Liver (tissue), 9 donors: ENCODE measurements around the gene AMPD1. TPM values are rescaled to one million over a fixed set of nuclear protein-coding genes. Genes with fewer than 3 reads are reported as not detected.

Experiments
- DNase-seq: peaks from one replicate; pipeline ENCODE4 v3.0.0-alpha.2; 2017; ENCODE audit warnings: low spot score
- H3K27ac ChIP-seq, 2 donors: one replicate each; pipeline ENCODE4 v1.7.0; 2013; ENCODE audit warnings: inconsistent platforms in 2 of 2, low read length in 2 of 2, control low read depth in 1 of 2, low read depth in 1 of 2, mild to moderate bottlenecking in 1 of 2
- H3K27me3 ChIP-seq, 4 donors: one replicate each; pipeline versions ENCODE4 v1.6.1 to v1.7.0; 2013; ENCODE audit warnings: low read length in 3 of 4, inconsistent platforms in 1 of 4, mild to moderate bottlenecking in 1 of 4, moderate library complexity in 1 of 4; ENCODE audit not compliant: control insufficient read depth in 4 of 4, insufficient read depth in 4 of 4
- H3K36me3 ChIP-seq, 4 donors: one replicate each; pipeline versions ENCODE4 v1.6.1 to v1.7.0; 2013; ENCODE audit warnings: low read length in 3 of 4, mild to moderate bottlenecking in 3 of 4, low read depth in 1 of 4, moderate library complexity in 1 of 4; ENCODE audit not compliant: control insufficient read depth in 4 of 4, insufficient read depth in 3 of 4
- H3K4me1 ChIP-seq, 4 donors: one replicate each; pipeline versions ENCODE4 v1.6.1 to v1.7.0; 2013; ENCODE audit warnings: low read length in 3 of 4, mild to moderate bottlenecking in 3 of 4, moderate library complexity in 1 of 4; ENCODE audit not compliant: control insufficient read depth in 4 of 4, insufficient read depth in 4 of 4
- H3K4me3 ChIP-seq, 3 donors: one replicate each; pipeline versions ENCODE4 v1.6.1 to v1.7.0; 2013; ENCODE audit warnings: low read length in 3 of 3, control low read depth in 1 of 3, low read depth in 1 of 3, mild to moderate bottlenecking in 1 of 3
- H3K9ac ChIP-seq, 2 donors: one replicate each; pipeline ENCODE4 v1.7.0; 2013; ENCODE audit warnings: low read length in 2 of 2, mild to moderate bottlenecking in 2 of 2, moderate library complexity in 2 of 2, control low read depth in 1 of 2, low read depth in 1 of 2
- H3K9me3 ChIP-seq, 4 donors: one replicate each; pipeline versions ENCODE4 v1.6.1 to v1.7.0; 2013; ENCODE audit warnings: low read length in 3 of 4; ENCODE audit not compliant: control insufficient read depth in 4 of 4
- EGR1 ChIP-seq, 2 donors: IDR thresholded peaks; 2 replicates each; pipeline ENCODE4 v1.6.1; 2016 to 2018; ENCODE audit warnings: antibody characterized with exemption in 2 of 2, low read depth in 2 of 2
- HNF4A ChIP-seq, 2 donors: conservative IDR thresholded peaks; 2 replicates each; pipeline ENCODE4 v1.6.1; 2016; ENCODE audit warnings: antibody characterized with exemption in 2 of 2, mild to moderate bottlenecking in 2 of 2
- HNF4G ChIP-seq: IDR thresholded peaks from 2 replicates; pipeline ENCODE4 v1.6.1; 2016; ENCODE audit warnings: antibody characterized with exemption
- JUND ChIP-seq, 2 donors: IDR thresholded peaks; 2 replicates each; pipeline ENCODE4 v1.6.1; 2016; ENCODE audit warnings: antibody characterized with exemption in 2 of 2
- NR2F2 ChIP-seq: IDR thresholded peaks from 2 replicates; pipeline ENCODE4 v1.6.1; 2016; ENCODE audit warnings: antibody characterized with exemption
- RAD21 ChIP-seq, 2 donors: IDR thresholded peaks; 2 replicates each; pipeline ENCODE4 v1.6.1; 2016; ENCODE audit warnings: antibody characterized with exemption in 2 of 2, mild to moderate bottlenecking in 2 of 2
- RXRA ChIP-seq, 2 donors: IDR thresholded peaks; 2 replicates each; pipeline ENCODE4 v1.6.1; 2017 to 2018; ENCODE audit warnings: antibody characterized with exemption in 2 of 2, mild to moderate bottlenecking in 1 of 2
- SP1 ChIP-seq: IDR thresholded peaks from 2 replicates; pipeline ENCODE4 v1.6.1; 2018; ENCODE audit warnings: antibody characterized with exemption, mild to moderate bottlenecking
- WGBS: extraction: QIAGEN DNeasy Blood & Tissue Kit; methylation state at CpG from one replicate; pipeline ENCODE4 v1.1.7; 2013; 5-methylcytosine and 5-hydroxymethylcytosine counted together
- polyA plus RNA-seq, 2 donors: library from polyadenylated mRNA; stranded (reverse) in 1 of 2; unstranded in 1 of 2; fragments of 200-250 nt in 1 of 2; fragments of >200 nt in 1 of 2; fragmentation: Nextera tagmentation in 1 of 2; extraction: Ambion mirVana in 1 of 2; gene quantifications; one replicate each; pipeline versions ENCODE4 v1.2.1 to v1.2.3, GENCODE V29; 2013 to 2015
- total RNA-seq, 2 donors: library from RNA; depleted of rRNA; stranded (reverse); fragments of >200 nt; gene quantifications; one replicate each; pipeline ENCODE4 v1.2.3, GENCODE V29; 2014
- TF ChIP-seq, protein P1 (sequence below): IDR thresholded peaks from 2 replicates; pipeline ENCODE4 v1.6.1; 2016; ENCODE audit warnings: antibody characterized with exemption
- TF ChIP-seq, protein P2 (sequence below): IDR thresholded peaks from 2 replicates; pipeline ENCODE4 v1.6.1; 2016; ENCODE audit warnings: antibody characterized with exemption, mild to moderate bottlenecking
- TF ChIP-seq, protein P3 (sequence below): IDR thresholded peaks from 2 replicates; pipeline ENCODE4 v1.6.1; 2016; ENCODE audit warnings: antibody characterized with exemption
- TF ChIP-seq, protein P4 (sequence below): IDR thresholded peaks from 2 replicates; pipeline ENCODE4 v1.6.1; 2016; ENCODE audit warnings: antibody characterized with exemption
- TF ChIP-seq, protein P5 (sequence below): fragments of 150-350 bp; IDR thresholded peaks from 2 replicates; pipeline ENCODE4 v1.5.1; 2017; ENCODE audit warnings: improper control_type of control experiment, low read depth, low read length; ENCODE audit not compliant: missing input control
- donor health status: healthy.
- donor health status: healthy.
- donor health status: healthy.
- donor health status: healthy.
- donor health status: healthy.

The AMPD1 gene
- total and polyA plus RNA-seq, 4 donors, result 0.03 TPM; not detected in 3

DNA sequence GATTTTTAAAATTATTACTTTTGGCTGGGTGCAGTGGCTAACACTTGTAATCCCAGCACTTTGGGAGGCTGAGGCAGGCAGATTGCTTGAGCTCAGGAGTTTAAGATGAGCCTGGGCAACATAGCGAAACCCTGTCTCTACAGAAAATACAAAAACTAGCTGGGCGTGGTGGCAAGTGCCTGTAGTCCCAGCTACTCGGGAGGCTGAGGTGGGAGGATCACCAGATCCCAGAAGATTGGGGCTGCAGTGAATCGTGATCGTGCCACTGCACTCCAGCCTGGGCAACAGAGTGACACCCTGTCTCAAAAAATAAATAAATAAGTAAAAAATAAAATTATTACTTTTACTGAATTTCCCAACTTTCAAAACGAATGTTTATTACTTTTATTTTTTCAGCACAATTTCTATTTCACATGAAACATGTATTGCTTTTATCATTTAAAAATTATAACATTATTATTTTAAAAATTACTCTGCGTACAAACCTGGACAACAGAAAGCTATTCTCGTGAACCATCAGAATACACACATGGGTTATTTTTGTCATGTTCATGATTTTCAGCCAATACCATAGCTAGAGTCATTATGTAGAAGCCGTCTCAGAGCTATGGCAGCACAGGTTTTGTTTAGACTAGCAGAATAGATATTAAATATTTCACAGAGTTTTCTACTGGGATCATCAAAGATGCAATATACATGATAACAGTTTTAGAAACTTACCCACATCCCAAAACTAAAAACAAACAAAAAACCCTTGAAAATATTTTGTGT is 621 bp downstream of the AMPD1 start:
- DNase-seq, result no peak
- H3K36me3 ChIP-seq, result no peaks in the 10 kb centered on the region
- no peaks in the 10 kb centered on the region for H3K27me3 ChIP-seq
- peaks cover 2 to 12% (median 4%) of the 10 kb centered on the region in 4 donors for H3K4me1 ChIP-seq
- TF ChIP-seq RAD21 (IDR thresholded peaks at IDR 0.05) (no peak), HNF4A (conservative IDR thresholded peaks at IDR 0.05) (no peak)
- TF ChIP-seq, protein P1, sequence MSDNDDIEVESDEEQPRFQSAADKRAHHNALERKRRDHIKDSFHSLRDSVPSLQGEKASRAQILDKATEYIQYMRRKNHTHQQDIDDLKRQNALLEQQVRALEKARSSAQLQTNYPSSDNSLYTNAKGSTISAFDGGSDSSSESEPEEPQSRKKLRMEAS, result no peak
- 91% methylated on average over 9 of the region's 9 CpGs for WGBS
- no peak overlapping the region for H3K9ac ChIP-seq
- H3K27ac ChIP-seq, result no peak overlapping the region
- H3K4me3 ChIP-seq, result no peak overlapping the region
- H3K9me3 ChIP-seq, result no peaks in the 10 kb centered on the region

DNA sequence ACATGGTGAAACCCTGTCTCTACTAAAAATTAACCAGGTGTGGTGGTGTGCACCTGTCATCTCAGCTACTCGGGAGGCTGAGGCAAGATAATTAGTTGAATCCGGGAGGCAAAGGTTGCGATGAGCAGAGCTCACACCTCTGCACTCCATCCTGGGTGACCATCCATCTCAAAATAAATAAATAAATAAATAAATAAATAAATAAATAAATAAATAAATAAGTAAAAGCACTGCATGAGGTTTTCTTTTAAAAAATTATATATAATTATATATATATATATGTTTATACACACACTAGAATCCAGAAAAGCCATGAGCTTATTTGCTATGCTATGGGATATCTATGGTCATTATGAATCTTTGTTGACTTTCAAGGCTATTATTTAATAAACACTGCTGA is 2.4 kb downstream of the AMPD1 start:
- Histone ChIP-seq H3K9ac (no peak overlapping the region), H3K36me3 (no peaks in the 10 kb centered on the region), H3K27ac (no peak overlapping the region), H3K4me3 (no peak overlapping the region), H3K27me3 (no peaks in the 10 kb centered on the region), H3K4me1 (peaks cover 2 to 12% (median 4%) of the 10 kb centered on the region in 4 donors), H3K9me3 (no peaks in the 10 kb centered on the region)
- TF ChIP-seq, protein P2, sequence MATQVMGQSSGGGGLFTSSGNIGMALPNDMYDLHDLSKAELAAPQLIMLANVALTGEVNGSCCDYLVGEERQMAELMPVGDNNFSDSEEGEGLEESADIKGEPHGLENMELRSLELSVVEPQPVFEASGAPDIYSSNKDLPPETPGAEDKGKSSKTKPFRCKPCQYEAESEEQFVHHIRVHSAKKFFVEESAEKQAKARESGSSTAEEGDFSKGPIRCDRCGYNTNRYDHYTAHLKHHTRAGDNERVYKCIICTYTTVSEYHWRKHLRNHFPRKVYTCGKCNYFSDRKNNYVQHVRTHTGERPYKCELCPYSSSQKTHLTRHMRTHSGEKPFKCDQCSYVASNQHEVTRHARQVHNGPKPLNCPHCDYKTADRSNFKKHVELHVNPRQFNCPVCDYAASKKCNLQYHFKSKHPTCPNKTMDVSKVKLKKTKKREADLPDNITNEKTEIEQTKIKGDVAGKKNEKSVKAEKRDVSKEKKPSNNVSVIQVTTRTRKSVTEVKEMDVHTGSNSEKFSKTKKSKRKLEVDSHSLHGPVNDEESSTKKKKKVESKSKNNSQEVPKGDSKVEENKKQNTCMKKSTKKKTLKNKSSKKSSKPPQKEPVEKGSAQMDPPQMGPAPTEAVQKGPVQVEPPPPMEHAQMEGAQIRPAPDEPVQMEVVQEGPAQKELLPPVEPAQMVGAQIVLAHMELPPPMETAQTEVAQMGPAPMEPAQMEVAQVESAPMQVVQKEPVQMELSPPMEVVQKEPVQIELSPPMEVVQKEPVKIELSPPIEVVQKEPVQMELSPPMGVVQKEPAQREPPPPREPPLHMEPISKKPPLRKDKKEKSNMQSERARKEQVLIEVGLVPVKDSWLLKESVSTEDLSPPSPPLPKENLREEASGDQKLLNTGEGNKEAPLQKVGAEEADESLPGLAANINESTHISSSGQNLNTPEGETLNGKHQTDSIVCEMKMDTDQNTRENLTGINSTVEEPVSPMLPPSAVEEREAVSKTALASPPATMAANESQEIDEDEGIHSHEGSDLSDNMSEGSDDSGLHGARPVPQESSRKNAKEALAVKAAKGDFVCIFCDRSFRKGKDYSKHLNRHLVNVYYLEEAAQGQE, result no peak
- no peak for TF ChIP-seq JUND (IDR thresholded peaks at IDR 0.05)
- TF ChIP-seq, protein P3, sequence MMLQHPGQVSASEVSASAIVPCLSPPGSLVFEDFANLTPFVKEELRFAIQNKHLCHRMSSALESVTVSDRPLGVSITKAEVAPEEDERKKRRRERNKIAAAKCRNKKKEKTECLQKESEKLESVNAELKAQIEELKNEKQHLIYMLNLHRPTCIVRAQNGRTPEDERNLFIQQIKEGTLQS, result no peak
- TF ChIP-seq, protein P4, sequence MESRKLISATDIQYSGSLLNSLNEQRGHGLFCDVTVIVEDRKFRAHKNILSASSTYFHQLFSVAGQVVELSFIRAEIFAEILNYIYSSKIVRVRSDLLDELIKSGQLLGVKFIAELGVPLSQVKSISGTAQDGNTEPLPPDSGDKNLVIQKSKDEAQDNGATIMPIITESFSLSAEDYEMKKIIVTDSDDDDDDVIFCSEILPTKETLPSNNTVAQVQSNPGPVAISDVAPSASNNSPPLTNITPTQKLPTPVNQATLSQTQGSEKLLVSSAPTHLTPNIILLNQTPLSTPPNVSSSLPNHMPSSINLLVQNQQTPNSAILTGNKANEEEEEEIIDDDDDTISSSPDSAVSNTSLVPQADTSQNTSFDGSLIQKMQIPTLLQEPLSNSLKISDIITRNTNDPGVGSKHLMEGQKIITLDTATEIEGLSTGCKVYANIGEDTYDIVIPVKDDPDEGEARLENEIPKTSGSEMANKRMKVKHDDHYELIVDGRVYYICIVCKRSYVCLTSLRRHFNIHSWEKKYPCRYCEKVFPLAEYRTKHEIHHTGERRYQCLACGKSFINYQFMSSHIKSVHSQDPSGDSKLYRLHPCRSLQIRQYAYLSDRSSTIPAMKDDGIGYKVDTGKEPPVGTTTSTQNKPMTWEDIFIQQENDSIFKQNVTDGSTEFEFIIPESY, result no peak
- TF ChIP-seq RXRA (IDR thresholded peaks at IDR 0.05), result no peak
- TF ChIP-seq EGR1 (IDR thresholded peaks at IDR 0.05; ENCODE audit: low read depth in 2 of 2), result no peak
- TF ChIP-seq RAD21 (IDR thresholded peaks at IDR 0.05), result no peak
- no peak for TF ChIP-seq HNF4G
- no peak for DNase-seq
- WGBS, result 93% methylated on average over 3 of the region's 3 CpGs

DNA sequence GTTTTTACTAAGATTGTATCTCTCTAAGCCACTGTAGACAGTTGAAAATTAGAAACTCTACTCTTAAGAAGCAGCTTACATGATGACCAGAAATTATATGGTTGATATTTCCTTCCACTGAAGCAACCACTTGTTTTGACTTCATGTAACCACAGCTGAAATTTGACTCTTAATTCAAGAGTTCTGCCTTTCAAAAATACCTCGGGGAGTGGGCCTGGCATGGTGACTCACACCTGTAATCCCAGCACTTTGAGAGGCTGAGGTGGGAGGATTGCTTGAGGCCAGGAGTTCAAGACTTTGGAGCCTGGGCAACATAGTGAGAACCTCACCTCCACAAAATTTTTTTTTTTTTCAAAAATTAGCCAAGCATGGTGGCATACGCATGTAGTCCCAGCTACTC is 4.3 kb downstream of the AMPD1 start:
- H3K4me1 ChIP-seq, result no peaks in the 10 kb centered on the region
- H3K4me3 ChIP-seq, result no peak overlapping the region
- no peaks in the 10 kb centered on the region for H3K27me3 ChIP-seq
- no peak overlapping the region for H3K27ac ChIP-seq
- 86% methylated on average over 2 of the region's 2 CpGs for whole genome bisulfite sequencing
- no peak for DNase-seq
- H3K9ac ChIP-seq, result no peak overlapping the region
- H3K9me3 ChIP-seq, result no peaks in the 10 kb centered on the region
- no peaks in the 10 kb centered on the region for H3K36me3 ChIP-seq
- TF ChIP-seq, protein P5, sequence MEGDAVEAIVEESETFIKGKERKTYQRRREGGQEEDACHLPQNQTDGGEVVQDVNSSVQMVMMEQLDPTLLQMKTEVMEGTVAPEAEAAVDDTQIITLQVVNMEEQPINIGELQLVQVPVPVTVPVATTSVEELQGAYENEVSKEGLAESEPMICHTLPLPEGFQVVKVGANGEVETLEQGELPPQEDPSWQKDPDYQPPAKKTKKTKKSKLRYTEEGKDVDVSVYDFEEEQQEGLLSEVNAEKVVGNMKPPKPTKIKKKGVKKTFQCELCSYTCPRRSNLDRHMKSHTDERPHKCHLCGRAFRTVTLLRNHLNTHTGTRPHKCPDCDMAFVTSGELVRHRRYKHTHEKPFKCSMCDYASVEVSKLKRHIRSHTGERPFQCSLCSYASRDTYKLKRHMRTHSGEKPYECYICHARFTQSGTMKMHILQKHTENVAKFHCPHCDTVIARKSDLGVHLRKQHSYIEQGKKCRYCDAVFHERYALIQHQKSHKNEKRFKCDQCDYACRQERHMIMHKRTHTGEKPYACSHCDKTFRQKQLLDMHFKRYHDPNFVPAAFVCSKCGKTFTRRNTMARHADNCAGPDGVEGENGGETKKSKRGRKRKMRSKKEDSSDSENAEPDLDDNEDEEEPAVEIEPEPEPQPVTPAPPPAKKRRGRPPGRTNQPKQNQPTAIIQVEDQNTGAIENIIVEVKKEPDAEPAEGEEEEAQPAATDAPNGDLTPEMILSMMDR, result no peak
- no peak for TF ChIP-seq JUND (IDR thresholded peaks at IDR 0.05)
- no peak for TF ChIP-seq SP1
- TF ChIP-seq NR2F2, result no peak
- TF ChIP-seq, protein P4, result no peak
- no peak for TF ChIP-seq RAD21 (IDR thresholded peaks at IDR 0.05)
